WTC11 (cell line): ENCODE measurements around the gene SMIM44.

Experiments used
- ATF3 ChIP-seq: sonication (generic); formaldehyde crosslinking; conservative IDR thresholded peaks from 2 replicates; pipeline ENCODE4 v1.8.1; 2022; ENCODE audit warnings: mild to moderate bottlenecking, missing genetic modification reagents
- CREB1 ChIP-seq: sonication (generic); formaldehyde crosslinking; IDR thresholded peaks from 2 replicates; pipeline ENCODE4 v1.8.0; 2023; ENCODE audit warnings: mild to moderate bottlenecking, missing genetic modification reagents
- CTCF ChIP-seq: fragments of 200-600 bp; IDR thresholded peaks from 2 replicates; pipeline ENCODE4 v1.8.0; 2022; ENCODE audit warnings: antibody characterized with exemption
- ESRRA ChIP-seq: sonication (generic); formaldehyde crosslinking; IDR thresholded peaks from 2 replicates; pipeline ENCODE4 v1.8.1; 2022; ENCODE audit warnings: mild to moderate bottlenecking, missing genetic modification reagents, borderline replicate concordance
- KAT7 ChIP-seq: sonication (generic); formaldehyde crosslinking; IDR thresholded peaks from 2 replicates; pipeline ENCODE4 v1.8.1; 2023; ENCODE audit warnings: missing genetic modification reagents, mild to moderate bottlenecking, borderline replicate concordance
- MXD4 ChIP-seq: fragments of 250-450 bp; sonication (Bioruptor Pico); IDR thresholded peaks from 2 replicates; pipeline ENCODE4 v1.8.0; 2021; ENCODE audit warnings: mild to moderate bottlenecking, moderate library complexity, borderline replicate concordance
- OVOL2 ChIP-seq: fragments of 250-450 bp; sonication (Bioruptor Pico); IDR thresholded peaks from 2 replicates; pipeline ENCODE4 v1.9.0; 2021; ENCODE audit warnings: mild to moderate bottlenecking, borderline replicate concordance
- PRDM15 ChIP-seq: sonication (generic); formaldehyde crosslinking; IDR thresholded peaks from 2 replicates; pipeline ENCODE4 v1.8.0; 2022; ENCODE audit warnings: missing genetic modification reagents
- SP1 ChIP-seq: sonication (generic); formaldehyde crosslinking; conservative IDR thresholded peaks from 2 replicates; pipeline ENCODE4 v1.8.1; 2022; ENCODE audit warnings: missing genetic modification reagents
- STAT6 ChIP-seq: sonication (generic); formaldehyde crosslinking; conservative IDR thresholded peaks from 2 replicates; pipeline ENCODE4 v1.8.1; 2023; ENCODE audit warnings: mild to moderate bottlenecking, low read depth, missing genetic modification reagents, moderate library complexity
- TEAD4 ChIP-seq: sonication (generic); formaldehyde crosslinking; IDR thresholded peaks from 2 replicates; pipeline ENCODE4 v1.8.0; 2022; ENCODE audit warnings: mild to moderate bottlenecking, missing genetic modification reagents
- TP53 ChIP-seq: sonication (generic); formaldehyde crosslinking; IDR thresholded peaks from 2 replicates; pipeline ENCODE4 v1.8.1; 2023; ENCODE audit warnings: mild to moderate bottlenecking, missing genetic modification reagents
- USF2 ChIP-seq: sonication (generic); formaldehyde crosslinking; IDR thresholded peaks from 2 replicates; pipeline ENCODE4 v1.8.1; 2023; ENCODE audit warnings: mild to moderate bottlenecking, missing genetic modification reagents, moderate library complexity
- TF ChIP-seq, protein P1 (sequence below): sonication (generic); formaldehyde crosslinking; IDR thresholded peaks from 2 replicates; pipeline ENCODE4 v1.8.1; 2023; ENCODE audit warnings: mild to moderate bottlenecking, moderate library complexity, missing genetic modification reagents

- TF ChIP-seq SP1 (no peak), ATF3 (CRISPR knock-in tag) (no peak), CTCF (no peak), KAT7 (CRISPR knock-in tag) (no peak), STAT6 (no peak), MXD4 (no peak), OVOL2 (no peak), USF2 (CRISPR knock-in tag) (no peak), TEAD4 (no peak), ESRRA (CRISPR knock-in tag) (no peak), PRDM15 (CRISPR knock-in tag) (no peak), TP53 (no peak), CREB1 (CRISPR knock-in tag) (no peak)
- TF ChIP-seq, protein P1, sequence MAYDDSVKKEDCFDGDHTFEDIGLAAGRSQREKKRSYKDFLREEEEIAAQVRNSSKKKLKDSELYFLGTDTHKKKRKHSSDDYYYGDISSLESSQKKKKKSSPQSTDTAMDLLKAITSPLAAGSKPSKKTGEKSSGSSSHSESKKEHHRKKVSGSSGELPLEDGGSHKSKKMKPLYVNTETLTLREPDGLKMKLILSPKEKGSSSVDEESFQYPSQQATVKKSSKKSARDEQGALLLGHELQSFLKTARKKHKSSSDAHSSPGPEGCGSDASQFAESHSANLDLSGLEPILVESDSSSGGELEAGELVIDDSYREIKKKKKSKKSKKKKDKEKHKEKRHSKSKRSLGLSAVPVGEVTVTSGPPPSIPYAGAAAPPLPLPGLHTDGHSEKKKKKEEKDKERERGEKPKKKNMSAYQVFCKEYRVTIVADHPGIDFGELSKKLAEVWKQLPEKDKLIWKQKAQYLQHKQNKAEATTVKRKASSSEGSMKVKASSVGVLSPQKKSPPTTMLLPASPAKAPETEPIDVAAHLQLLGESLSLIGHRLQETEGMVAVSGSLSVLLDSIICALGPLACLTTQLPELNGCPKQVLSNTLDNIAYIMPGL (CRISPR knock-in tag) = no peak
Measured at GRCh38 chr19:3533033-3533432, 49.8 kb upstream of the SMIM44 start.
